Stimulated activated CD4-positive, alpha-beta T cell treated with anti-CD3 and anti-CD28 coated beads, Interleukin-1b, Interleukin-23, amount 100 ng/mL, for 24 hours (primary cell): ENCODE data around the gene KCNN2.

Source experiments
- DNase-seq, 4 experiments: peaks; one replicate each; pipeline ENCODE4 v3.0.0-alpha.2; 2020; ENCODE audit warnings: low read depth in 4 of 4, low spot score in 1 of 4

KCNN2 gene

DNA sequence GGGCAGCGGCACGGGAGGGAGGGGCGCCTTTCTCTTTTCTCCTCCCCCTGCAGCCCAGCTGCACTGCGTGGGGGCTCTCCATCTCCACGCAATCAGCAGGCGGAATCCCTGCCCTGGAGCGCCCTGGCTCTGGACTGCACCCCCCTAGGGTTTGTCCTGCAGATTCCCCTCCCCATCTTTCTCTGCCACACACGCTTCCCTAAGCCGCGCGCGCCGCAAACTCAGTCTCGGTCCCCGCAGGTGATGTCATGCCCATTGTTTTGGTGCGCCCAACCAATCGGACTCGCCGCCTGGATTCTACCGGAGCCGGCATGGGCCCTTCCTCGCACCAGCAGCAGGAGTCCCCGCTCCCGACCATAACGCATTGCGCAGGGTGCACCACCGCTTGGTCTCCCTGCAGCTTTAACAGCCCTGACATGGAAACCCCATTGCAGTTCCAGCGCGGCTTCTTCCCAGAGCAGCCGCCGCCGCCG is at the start of gene KCNN2:
TSS of gene KCNN2 (plus strand) at position 347 of the 473 bp plus-strand sequence. CDS start at position 417, 70 bp downstream.
- no peak for DNase-seq

DNA sequence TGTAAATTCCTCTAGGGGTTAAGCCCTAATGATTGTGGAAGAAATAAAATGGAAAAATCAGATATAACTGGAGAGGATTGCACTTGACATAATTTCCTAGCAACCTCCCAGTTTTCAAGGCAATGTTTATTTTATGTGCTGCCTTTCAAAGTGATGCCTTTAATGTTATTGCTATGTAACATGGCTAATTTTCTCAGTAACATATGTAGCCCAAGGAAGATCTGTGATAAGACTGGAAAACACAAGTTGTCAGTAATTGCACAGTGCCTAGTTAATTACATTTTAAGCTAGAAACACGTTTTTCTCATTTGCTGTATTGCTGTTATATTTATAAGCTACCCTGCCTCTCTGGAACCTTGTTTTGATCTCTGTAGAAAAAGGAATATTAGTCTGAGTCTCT is 49.2 kb upstream of the KCNN2 start:
- DNase-seq, result no peak

DNA sequence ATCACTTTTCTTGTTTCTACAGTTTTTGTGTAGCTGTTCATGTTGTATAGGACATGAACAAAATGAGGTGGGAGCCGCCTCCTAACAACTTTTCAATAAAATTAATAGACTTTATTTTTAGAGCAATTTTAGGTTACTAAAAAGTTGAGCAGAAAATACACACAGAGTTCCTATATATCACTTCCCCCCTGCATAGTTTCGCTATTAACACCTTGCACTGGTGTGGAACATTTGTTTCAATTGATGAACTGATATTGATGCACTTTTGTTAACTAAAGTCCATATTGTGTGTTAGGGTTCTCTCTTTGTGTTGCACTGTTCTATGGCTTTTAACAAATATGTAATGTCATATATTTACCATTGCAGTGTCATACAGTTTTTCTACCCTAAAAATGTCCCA is 47.8 kb upstream of the KCNN2 start:
- DNase-seq, result no peak

DNA sequence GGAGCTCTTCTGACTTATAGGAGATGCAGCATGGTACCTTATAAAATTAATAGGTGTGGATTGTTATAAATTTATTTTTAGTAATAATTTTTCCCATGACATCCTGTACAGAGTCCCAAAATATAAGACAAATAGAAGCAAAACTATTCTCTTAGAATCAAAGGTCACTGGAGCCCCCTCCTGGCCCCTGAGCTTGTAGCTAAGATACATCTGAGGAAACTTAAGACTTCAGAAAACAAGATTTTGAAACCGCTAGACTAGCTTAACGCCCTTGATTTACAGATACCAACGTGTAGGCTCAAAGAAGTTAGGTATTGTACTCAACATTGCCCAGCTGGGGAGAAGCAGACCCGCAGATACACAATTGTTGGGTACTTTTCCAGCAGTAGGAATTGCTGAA is 45.7 kb upstream of the KCNN2 start:
- no peak for DNase-seq

DNA sequence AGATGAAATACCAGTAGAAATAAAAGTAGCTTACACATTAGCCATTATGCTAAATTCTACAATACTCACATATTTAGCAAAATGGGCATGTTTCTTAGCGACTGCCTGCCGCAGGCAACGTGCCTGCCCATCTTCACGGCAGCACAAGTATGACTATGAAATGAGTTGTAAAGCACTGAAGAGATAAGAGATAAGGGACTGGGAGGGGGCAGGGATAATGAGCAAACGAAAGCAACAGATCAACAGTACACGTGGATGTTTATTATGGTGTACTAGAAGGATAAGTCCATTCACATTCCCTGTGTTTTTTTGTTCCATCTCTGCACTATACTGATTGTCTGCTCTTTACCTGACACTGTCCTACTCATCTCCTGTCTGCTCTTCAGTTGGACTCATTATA is 44.1 kb upstream of the KCNN2 start:
- no peak for DNase-seq

DNA sequence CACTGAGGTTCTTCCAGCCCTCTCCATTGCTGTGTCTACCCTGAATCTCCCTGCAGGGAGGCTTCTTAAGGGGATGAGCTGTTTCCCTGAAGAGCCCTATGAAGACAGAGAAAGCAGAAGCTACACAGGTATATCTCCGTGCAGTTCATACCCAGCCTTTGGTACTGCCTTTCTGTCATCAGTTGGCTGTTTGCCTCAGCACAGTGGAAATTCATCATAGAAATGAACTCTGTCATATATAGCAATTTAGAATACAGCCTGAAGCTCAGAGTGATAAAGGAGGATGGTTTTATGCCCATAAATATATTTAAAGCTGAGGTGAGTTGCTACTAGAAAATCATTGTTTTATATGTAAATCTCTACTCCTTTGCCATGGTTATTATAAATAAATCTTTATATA is 42.6 kb upstream of the KCNN2 start:
- DNase-seq, result no peak

DNA sequence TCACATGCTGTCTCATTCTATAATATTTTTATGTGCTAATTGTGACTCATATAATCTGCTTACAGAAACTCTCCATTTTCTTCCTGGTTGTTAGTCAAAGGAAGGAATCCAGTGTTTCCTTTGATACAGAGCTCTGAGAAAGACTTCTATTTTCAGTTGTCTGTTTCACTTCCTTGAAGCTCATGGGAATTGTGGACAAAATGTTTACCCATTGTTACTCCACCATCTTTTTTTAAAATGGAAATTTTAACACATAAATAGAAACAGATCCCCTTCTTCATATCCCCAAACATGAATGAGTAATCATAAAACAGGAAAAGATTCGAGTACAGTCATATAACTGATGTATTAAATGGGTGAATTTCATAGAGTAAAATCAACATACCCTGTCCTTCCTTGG is 42.0 kb upstream of the KCNN2 start:
- DNase-seq, result no peak

DNA sequence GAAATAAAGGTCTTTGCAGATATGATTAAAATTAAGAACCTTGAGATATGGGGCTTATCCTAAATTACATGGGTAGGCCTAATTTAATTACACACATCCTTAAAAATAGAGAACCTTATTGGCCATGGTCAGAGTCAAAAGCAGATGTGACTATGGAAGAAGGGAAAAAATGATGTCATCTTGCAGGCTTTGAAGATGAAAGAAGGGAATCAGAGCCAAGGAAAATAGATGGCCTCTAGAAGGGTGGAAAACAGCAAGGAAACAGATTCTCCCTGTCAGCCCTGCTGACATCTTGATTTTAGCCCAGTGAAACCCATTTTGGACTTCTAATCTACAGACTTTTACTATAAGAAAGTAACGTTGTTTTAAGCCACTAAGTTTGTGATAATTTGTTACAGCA is 37.6 kb upstream of the KCNN2 start:
- DNase-seq, result no peak

DNA sequence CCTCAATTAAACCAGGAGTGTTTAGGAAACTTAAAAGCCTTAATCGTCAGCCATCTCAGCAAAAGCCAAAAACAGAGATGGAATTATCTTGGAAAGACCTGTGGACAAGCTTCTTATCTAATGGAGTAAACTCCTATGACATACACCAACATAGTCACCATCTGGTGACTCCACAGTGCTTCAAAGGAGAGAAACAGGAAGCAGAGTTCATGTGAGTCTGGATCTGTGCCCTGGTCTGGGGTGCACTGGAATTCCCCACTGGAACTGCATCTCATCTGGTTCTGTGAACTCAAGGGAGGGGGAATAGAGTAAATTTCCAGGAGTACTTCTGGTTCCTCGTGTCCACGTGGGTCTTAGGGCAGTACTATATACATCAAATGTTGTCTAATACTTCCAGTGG is 36.3 kb upstream of the KCNN2 start:
- no peak for DNase-seq

DNA sequence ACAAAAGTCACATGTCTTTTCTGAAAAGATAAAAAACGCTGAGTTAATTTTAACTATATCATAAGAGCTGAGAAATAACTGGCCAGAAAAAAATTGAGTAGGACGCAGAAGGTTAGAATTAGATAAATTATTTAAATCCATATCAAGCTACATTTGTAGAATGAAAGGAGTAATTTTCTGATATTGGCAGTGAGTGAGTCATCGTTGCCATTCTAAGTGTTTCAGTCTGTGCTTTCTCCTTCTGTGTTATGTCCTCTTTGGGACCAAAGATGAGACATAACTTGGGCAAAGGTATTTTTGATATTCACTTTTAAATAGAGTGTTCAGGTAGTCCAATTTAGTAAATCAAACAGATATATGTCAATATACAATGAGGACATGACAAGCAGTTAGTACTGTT is 34.4 kb upstream of the KCNN2 start:
- DNase-seq, result no peak

DNA sequence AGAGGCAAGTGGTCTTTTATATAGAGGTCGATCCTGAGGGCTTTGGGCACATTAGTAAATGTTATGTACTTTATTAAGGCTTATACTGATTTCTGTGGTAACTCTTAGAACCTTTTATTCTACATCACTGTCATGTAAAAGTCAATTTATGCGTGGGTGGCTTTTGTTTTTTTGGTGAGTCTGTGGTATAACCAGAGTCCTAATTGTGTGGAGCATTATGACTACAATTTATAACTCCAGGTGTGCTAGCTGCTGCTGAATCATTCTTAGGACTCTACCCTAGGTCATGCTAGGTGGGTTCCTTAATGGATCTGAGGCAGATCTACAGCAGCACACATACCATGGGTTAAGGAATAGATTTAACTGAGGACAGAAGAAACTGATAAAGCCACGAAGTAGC is 33.9 kb upstream of the KCNN2 start:
- no peak for DNase-seq

DNA sequence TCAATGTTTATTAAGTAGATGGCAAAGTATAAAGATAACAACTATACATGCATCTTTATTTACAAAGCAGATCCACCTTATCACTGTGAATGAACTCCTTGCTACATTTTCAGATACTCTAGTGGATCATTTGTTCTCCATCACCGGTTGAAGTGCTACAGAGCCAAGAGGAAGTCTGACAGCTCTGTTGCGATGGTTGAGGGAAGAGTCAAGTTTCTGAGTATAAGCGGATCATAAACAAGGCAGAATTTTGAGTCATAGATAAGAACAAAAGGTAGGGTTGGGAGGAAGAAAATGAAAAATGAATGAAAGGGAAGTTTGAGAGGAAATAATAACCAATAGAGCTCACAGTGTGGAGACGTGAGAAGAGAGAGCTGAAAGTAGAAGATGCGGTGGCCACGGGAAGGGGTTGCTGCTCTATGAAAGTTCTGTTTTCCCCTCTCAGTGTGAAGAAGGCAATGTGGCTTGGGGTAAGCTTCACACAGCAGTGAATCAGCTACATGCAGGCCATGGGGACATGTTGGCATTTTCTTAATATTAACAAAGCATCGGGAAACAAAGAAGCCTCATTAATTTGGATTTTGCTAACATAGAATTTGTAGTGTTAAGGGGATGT is 30.8 kb upstream of the KCNN2 start:
- no peak for DNase-seq

DNA sequence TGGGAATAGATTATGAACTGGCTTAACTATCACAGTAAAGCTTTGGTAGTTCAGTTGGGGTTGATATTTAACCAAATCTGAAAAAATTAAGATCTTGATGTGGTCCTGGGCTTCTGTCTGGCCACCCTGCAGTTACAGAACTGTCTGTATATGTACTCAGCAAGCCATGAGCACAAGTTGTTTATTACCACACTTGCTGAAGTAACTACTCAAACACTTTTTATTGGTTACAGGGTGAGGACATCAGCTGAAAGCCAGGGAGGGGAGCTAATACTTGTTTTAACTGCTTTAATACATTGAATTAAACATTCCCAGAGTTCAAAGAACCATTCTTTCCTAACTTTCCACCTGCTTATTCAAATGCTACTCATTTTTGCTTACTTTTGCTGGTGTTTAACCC is 29.4 kb upstream of the KCNN2 start:
- no peak for DNase-seq

DNA sequence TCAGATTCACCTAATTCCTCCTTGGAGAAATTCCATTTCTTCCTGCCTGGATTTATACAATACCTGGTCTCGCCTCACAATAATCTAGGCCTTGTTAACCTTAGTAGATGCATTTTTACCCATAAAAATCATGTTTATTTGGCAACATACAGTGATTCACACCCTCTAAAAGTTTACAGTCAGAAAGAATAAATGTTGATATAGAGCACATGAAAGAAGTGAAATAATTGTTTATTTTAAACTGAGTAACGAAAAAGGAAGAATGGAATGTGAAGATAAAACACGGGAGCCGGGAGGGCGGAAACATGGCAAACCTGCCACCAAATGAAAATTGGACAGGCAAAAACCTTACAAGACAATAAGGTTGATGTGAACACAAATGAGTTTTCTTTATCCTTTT is 28.9 kb upstream of the KCNN2 start:
- DNase-seq, result no peak

DNA sequence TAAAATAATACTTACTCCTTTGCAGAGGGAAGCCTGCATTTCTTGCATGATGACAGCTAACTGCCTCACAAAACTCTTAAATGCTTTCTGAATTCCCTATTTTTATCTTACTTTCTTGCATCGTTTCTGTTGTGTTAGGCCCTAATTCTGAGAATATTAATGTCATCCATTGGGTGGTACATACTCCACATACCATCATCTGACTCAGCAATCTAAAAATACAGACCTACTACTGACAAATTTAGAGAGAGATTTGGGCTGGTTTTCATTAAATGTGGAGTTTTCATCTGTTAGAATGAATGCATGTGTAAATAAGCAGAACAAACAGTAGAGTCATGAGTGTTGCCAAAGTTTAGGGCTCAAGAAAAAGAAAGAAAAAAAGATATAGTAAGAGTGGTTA is 26.5 kb upstream of the KCNN2 start:
- DNase-seq, result no peak

DNA sequence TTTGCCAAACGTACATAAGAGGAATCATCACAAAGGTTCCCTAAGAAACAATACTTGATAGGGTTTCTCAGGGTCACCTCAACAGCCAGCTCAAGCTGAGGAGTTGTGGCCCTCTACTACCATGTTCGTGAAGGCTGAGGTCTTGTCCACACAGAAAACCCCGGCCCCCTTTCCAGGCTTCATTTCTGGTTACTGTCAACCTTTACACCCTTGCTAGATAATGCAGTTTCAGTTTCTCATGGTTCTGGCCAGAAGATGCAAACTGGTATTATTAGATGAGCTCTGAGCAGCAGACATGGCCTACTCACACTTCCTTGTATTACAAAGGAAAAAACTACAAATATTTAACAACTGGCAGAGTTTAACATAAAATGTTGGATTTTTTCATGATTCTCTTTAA is 22.8 kb upstream of the KCNN2 start:
- DNase-seq, result no peak

DNA sequence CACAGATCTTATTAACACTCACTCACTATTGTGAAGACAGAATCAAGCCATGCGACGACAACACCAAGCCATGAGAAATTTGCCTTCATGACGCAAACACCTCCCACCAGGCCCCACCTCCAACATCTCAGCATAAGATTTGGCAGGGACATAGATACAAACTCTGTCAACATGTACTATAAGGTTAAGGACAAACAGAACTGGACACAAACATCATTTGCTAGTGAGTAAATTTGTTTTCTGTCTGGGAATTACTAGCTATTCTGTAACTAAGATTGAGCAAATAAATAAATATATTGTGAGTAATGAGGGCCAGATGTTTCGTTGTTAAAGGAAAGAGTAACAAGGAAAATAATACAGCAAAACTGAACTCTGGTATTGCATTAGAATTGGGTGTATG is 15.7 kb upstream of the KCNN2 start:
- DNase-seq, result no peak

DNA sequence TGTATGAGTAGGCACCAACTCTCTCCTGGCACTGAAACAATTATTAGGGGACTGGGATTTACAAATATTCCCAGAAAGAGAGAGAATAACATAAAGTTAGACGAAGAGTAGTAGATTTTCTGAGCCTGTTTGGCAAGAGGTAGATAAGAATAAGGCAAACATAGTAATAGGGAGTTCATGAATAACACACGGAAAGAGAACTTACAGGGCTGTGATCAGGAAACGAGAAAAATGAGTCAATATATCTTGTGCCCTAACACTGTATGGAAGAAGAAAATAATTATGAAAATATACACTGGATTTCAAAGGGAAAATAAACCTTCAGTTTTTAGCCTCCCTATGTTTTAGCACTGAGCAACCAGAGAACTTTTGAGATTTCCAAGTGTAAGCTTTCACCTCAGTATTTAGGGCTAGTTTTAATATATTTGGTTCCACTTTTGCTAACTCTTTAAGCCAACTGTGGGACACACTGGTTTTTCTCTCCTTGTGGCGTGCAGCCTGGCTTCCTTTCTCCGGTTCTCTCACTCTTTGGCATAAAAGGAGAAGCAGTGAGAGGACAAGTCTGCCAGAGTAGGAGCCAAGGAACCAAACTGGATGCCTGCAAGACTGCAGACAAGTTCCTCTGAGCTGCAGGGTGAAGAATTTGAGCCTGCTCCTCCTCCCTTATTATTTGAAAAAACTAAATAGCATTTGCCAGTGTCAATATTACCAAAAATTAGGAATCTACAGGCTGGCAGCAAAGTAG is 6.6 kb upstream of the KCNN2 start:
- no peak for DNase-seq

DNA sequence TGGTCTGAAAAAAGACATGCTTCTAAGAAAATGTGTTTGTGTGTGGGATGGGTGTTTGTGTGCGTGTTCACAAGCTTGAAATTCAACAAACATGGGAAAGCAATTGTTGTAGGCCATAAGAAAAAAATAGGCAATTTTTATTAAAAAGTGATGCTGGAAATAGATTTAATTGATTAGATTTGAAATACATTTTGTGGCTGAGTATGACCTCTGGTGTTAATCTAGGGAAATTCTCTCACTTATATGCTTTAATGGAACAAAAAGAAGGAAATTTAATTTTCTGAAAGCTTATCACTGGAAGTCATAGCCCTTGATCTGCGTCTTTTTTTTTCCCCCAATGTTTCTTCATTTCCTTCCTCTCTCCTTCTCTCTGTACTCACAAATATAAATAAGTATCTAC is 3.5 kb upstream of the KCNN2 start:
- DNase-seq, result no peak

DNA sequence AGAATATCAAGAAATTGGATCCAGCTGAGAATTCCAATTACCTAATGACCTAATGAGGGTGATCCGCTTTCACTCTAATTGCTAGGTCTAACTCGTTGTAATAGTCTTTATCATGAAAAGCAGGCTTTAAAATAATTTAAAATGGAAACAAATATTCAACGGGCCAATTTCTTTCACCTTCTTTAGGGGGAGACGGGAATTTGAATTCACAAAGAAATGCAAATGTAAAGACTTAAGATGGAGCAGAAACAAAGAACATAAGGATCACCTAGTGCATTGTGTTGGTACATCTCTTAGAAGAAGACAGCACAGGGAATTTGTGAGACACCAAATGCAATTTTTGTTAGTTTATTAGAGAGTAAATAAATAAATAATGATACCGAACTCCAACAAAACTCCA is 1.5 kb upstream of the KCNN2 start:
- DNase-seq, result no peak

DNA sequence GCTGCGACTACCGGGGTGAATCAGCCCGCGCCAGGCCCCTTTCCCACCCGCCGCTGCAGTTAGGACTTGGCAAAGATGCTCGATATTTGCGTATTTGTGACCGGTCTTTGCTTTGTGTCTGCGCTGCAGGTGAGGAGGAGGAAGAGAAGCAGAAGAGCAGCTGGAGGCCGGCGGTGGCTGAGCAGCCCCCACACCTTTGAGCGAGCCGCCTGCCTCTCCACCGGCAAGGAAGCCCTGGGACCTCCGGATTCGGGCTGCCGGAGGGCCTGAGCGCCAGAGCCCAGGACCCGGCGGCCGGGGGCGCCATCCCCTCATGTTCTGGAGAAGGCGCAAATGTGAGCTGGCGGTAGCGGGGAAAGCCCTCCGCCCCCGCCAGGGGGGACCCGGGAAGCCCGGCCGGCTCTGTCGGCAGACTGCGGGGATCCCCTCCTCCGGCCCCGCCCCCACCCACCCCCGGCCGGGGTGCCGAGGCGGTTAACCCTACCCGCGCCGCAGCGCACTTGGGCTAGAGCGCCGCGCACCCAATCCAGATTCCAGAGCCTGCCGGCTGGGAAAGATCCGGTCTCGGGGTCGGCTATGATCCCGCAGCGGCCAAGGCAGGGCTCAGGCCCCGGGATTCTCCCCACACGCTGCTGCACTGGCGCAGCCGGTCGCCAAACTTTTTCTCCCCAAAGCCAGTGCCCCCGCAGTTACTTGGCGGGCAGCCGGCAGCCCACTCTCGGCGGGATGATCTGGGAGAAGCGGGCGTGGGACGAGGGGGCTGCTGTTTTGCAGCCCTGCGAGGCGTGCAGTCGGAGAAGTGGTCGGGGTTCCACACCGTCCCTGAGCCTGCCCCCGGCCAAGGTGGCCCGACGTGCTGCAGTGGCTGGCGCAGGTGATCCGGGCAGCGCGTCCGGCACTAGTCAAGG is 800 bp upstream of the KCNN2 start:
- no peak for DNase-seq
